Naive thymus-derived CD8-positive, alpha-beta T cell (primary cell): ENCODE results near the gene KIF21A. TPM values are rescaled to one million over a fixed set of nuclear protein-coding genes. Genes with fewer than 3 reads are reported as not detected.
"Not testable (repeated sequence)": the region's sequence is repeated elsewhere in the genome, so short reads cannot be mapped to it uniquely, and the experiment has no call there.

Source experiments
- ATAC-seq, 2 donors: fragments of 150-1000 bp; cut with Tn5 transposase in 1 of 2; sonication (Bioruptor Pico), chemical (Tn5 transposase) in 1 of 2; 1 replicate in 1 of 2; 2 replicates in 1 of 2; pipeline ENCODE4 v1.10.0; 2021; ENCODE audit warnings: mild to moderate bottlenecking in 2 of 2, moderate library complexity in 2 of 2
- POLR2A ChIA-PET: fragments of 350-600 bp; sonication (Branson Sonifier 250); formaldehyde crosslinking; loops from one replicate; lab custom pipeline; 2021; ENCODE audit warnings: antibody characterized with exemption; lab: Charles Lee
- DNase-seq, 10 donors: peaks; one replicate each; pipeline versions ENCODE4 v3.0.0 to v3.0.0-alpha.2; 2020 to 2022
- H3K27ac Mint-ChIP-seq, 10 donors: one replicate each; pipeline ENCODE4 v1.8.0; 2020 to 2022; ENCODE audit warnings: mild to moderate bottlenecking in 10 of 10, mixed read lengths in 10 of 10, moderate library complexity in 4 of 10, inconsistent platforms in 1 of 10
- H3K27me3 Mint-ChIP-seq, 5 donors: one replicate each; pipeline ENCODE4 v1.8.0; 2021 to 2022; ENCODE audit warnings: mixed read lengths in 5 of 5
- H3K36me3 Mint-ChIP-seq, 3 donors: one replicate each; pipeline ENCODE4 v1.8.0; 2020 to 2022; ENCODE audit warnings: mixed read lengths in 3 of 3, mild to moderate bottlenecking in 2 of 3, inconsistent platforms in 1 of 3
- H3K4me1 Mint-ChIP-seq, 4 donors: one replicate each; pipeline ENCODE4 v1.8.0; 2021 to 2022; ENCODE audit warnings: mixed read lengths in 4 of 4
- H3K4me3 Mint-ChIP-seq, 10 donors: one replicate each; pipeline ENCODE4 v1.8.0; 2020 to 2022; ENCODE audit warnings: mild to moderate bottlenecking in 10 of 10, mixed read lengths in 10 of 10, moderate library complexity in 6 of 10, inconsistent platforms in 1 of 10
- H3K9me3 Mint-ChIP-seq, 9 donors: one replicate each; pipeline ENCODE4 v1.8.0; 2020 to 2022; ENCODE audit warnings: mixed read lengths in 9 of 9, mild to moderate bottlenecking in 3 of 9, inconsistent platforms in 1 of 9, moderate library complexity in 1 of 9
- polyA plus RNA-seq, 3 donors: library from polyadenylated mRNA; unstranded; fragments of 300-500 nt; fragmentation: Illumina TruSeq; gene quantifications; one replicate each; pipeline ENCODE4 v1.2.3, GENCODE V29; 2021
- total RNA-seq, 8 experiments: library from RNA in 2 of 8; stranded (reverse) in 2 of 8; gene quantifications; one replicate each; pipeline ENCODE4 v1.2.3 and lab custom pipeline; 2021 to 2026

KIF21A gene
- total and polyA plus RNA-seq, 5 experiments from 2014 or later, result 2.8 to 12.1 (median 7.7) TPM

GRCh38 chr12:39319180-39319579 lies 123.7 kb downstream of the KIF21A start:
- Mint-ChIP-seq H3K27ac (no peak overlapping the region), H3K9me3 (no peaks in the 10 kb centered on the region), H3K27me3 (no peaks in the 10 kb centered on the region), H3K4me3 (no peak overlapping the region), H3K4me1 (no peaks in the 10 kb centered on the region), H3K36me3 (peaks cover 0 to 16% (median 7%) of the 10 kb centered on the region in 3 donors)
- ATAC-seq (no peak), DNase-seq (no peak)
- POLR2A ChIA-PET, result no interaction called here

DNA sequence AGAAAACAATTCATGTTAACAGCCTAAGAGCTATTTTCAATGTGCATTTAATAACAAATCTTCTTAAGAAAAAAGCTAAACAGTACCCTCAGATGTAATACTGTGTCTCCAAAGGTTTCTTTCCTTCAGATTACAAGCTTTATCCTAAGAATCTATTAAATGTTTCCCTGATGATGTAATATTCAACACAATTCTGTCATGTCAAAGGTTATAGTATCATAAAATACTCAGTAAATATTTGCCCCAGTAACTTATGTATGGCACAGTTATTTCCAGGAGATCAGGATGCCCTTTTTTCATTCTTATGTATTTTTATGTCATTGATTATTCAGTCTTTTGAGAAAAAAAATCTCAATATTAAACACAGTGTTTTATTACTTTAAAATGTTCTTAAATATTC lies 128.4 kb downstream of the KIF21A start:
- peaks cover 6 to 32% (median 11%) of the 10 kb centered on the region in 3 donors for H3K36me3 Mint-ChIP-seq
- H3K4me3 Mint-ChIP-seq, result no peak overlapping the region
- H3K4me1 Mint-ChIP-seq, result no peaks in the 10 kb centered on the region
- H3K27me3 Mint-ChIP-seq, result no peaks in the 10 kb centered on the region
- no peaks in the 10 kb centered on the region for H3K9me3 Mint-ChIP-seq
- POLR2A ChIA-PET, result no interaction called here
- no peak overlapping the region for H3K27ac Mint-ChIP-seq
- ATAC-seq (no peak), DNase-seq (no peak)

GRCh38 chr12:39309516-39309915 lies 133.4 kb downstream of the KIF21A start:
- ATAC-seq (no peak), DNase-seq (no peak)
- POLR2A ChIA-PET, result no interaction called here
- H3K27me3 Mint-ChIP-seq, result no peaks in the 10 kb centered on the region
- no peaks in the 10 kb centered on the region for H3K4me1 Mint-ChIP-seq
- no peaks in the 10 kb centered on the region for H3K9me3 Mint-ChIP-seq
- H3K4me3 Mint-ChIP-seq, result no peak overlapping the region
- no peak overlapping the region for H3K27ac Mint-ChIP-seq
- H3K36me3 Mint-ChIP-seq, result peaks cover 8 to 48% (median 23%) of the 10 kb centered on the region in 3 donors

DNA sequence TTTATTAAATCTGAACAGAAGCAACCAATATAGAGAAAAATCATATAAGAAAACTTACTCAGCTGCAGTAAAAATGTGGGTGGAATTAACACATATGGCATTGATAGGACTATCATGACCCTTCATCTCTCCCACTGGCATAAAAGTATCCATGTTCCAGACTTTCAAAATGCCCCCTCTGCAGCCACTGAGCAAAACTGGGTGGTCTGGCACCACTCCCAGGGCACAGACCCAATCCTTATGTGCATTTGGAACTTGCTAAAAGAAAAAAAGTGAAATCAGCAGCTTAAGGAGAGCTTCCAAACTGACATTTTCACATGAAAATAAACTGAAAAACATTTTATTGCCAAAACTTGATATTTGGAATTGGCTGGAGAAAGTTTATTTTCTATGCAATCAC lies 141.5 kb downstream of the KIF21A start:
- Mint-ChIP-seq H3K36me3 (peaks cover 24 to 50% (median 47%) of the 10 kb centered on the region in 3 donors), H3K27me3 (no peaks in the 10 kb centered on the region), H3K9me3 (peaks cover 0 to 6% (median 0%) of the 10 kb centered on the region in 9 donors), H3K4me3 (no peak overlapping the region), H3K4me1 (peaks cover 0 to 2% (median 0%) of the 10 kb centered on the region in 4 donors), H3K27ac (no peak overlapping the region)
- ATAC-seq, result no peak
- DNase-seq, result no peak
- POLR2A ChIA-PET, result no interaction called here

- no peaks in the 10 kb centered on the region for H3K27me3 Mint-ChIP-seq
- ATAC-seq (no peak), DNase-seq (no peak)
- H3K27ac Mint-ChIP-seq, result no peak overlapping the region
- peaks cover 0 to 6% (median 0%) of the 10 kb centered on the region in 9 donors for H3K9me3 Mint-ChIP-seq
- peaks cover 25 to 49% (median 45%) of the 10 kb centered on the region in 3 donors for H3K36me3 Mint-ChIP-seq
- no peak overlapping the region for H3K4me3 Mint-ChIP-seq
- POLR2A ChIA-PET, result no interaction called here
- peaks cover 0 to 2% (median 0%) of the 10 kb centered on the region in 4 donors for H3K4me1 Mint-ChIP-seq
These were observed 142.1 kb downstream of the KIF21A start for GRCh38 chr12:39300799-39301198.

DNA sequence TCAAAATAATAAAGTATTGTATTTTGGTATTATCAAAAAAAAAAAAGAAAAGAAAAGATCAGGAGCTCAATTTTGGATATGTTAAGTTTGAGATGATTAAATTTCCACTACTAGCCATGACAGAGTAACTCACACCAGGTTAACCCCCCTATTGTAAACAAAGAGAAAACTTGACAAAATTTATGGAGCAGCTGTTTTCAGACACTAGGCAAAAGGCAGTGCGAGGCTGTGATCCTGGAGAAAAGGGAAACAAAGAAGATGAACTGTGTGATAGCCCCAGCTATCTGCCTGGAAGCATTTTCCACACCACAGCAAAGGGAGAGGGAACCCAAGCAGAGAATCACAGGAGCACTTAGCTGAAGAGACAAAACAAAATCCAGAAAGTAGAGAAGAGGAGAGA lies 145.0 kb downstream of the KIF21A start:
- H3K27ac Mint-ChIP-seq, result no peak overlapping the region
- H3K4me1 Mint-ChIP-seq, result peaks cover 0 to 2% (median 0%) of the 10 kb centered on the region in 4 donors
- H3K27me3 Mint-ChIP-seq, result no peaks in the 10 kb centered on the region
- H3K9me3 Mint-ChIP-seq, result peaks cover 0 to 4% (median 0%) of the 10 kb centered on the region in 9 donors
- no peak for ATAC-seq
- H3K36me3 Mint-ChIP-seq, result peaks cover 16 to 35% (median 34%) of the 10 kb centered on the region in 3 donors
- no peak for DNase-seq
- POLR2A ChIA-PET, result no interaction called here
- no peak overlapping the region for H3K4me3 Mint-ChIP-seq

DNA sequence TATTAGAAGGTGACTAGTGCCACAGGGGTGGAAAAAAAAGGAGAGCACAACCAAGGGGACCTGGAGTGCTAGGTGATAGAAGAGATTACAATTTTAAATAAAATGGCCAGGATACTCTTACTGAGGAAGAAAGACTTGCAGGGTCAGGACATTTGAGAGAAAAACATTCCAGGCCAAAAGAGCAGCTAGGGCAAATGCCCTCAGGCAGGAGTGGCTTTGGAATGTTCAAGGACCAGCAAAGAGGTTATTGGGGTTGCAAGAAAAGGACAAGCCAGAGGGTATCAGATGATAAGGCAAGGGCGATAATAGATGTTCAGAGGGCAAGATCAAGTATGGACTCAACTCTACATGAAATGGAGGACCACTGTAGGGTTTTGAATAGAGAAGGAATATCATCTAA lies 146.4 kb downstream of the KIF21A start:
- ATAC-seq, result no peak
- POLR2A ChIA-PET, result no interaction called here
- H3K9me3 Mint-ChIP-seq, result peaks cover 0 to 4% (median 0%) of the 10 kb centered on the region in 9 donors
- no peaks in the 10 kb centered on the region for H3K27me3 Mint-ChIP-seq
- no peak overlapping the region for H3K4me3 Mint-ChIP-seq
- peaks cover 0 to 2% (median 0%) of the 10 kb centered on the region in 4 donors for H3K4me1 Mint-ChIP-seq
- DNase-seq, result no peak
- H3K36me3 Mint-ChIP-seq, result peaks cover 16 to 25% (median 25%) of the 10 kb centered on the region in 3 donors
- H3K27ac Mint-ChIP-seq, result no peak overlapping the region

GRCh38 chr12:39295593-39295992 lies 147.3 kb downstream of the KIF21A start:
- POLR2A ChIA-PET, H3K27me3 Mint-ChIP-seq, H3K4me3 Mint-ChIP-seq, ATAC-seq, H3K9me3 Mint-ChIP-seq, H3K4me1 Mint-ChIP-seq, H3K27ac Mint-ChIP-seq, DNase-seq: not testable (repeated sequence)
- H3K36me3 Mint-ChIP-seq, result peaks cover 16 to 25% (median 19%) of the 10 kb centered on the region in 3 donors

- no peak overlapping the region for H3K27ac Mint-ChIP-seq
- H3K9me3 Mint-ChIP-seq, result peaks cover 0 to 4% (median 0%) of the 10 kb centered on the region in 9 donors
- peaks cover 0 to 2% (median 0%) of the 10 kb centered on the region in 4 donors for H3K4me1 Mint-ChIP-seq
- no peaks in the 10 kb centered on the region for H3K27me3 Mint-ChIP-seq
- no peak for DNase-seq
- H3K4me3 Mint-ChIP-seq, result no peak overlapping the region
- POLR2A ChIA-PET, result no interaction called here
- peaks cover 15 to 23% (median 16%) of the 10 kb centered on the region in 3 donors for H3K36me3 Mint-ChIP-seq
- no peak for ATAC-seq
These were observed 148.2 kb downstream of the KIF21A start for GRCh38 chr12:39294715-39295114.

GRCh38 chr12:39292125-39292630 lies 150.7 kb downstream of the KIF21A start:
- Mint-ChIP-seq H3K27me3 (peaks cover 0 to 8% (median 3%) of the 10 kb centered on the region in 5 donors), H3K27ac (no peak overlapping the region), H3K9me3 (peaks cover 0 to 4% (median 0%) of the 10 kb centered on the region in 9 donors), H3K4me1 (peaks cover 0 to 2% (median 0%) of the 10 kb centered on the region in 4 donors), H3K4me3 (no peak overlapping the region), H3K36me3 (peaks cover 7 to 13% (median 10%) of the 10 kb centered on the region in 3 donors)
- DNase-seq (no peak), ATAC-seq (no peak)
- POLR2A ChIA-PET, result no interaction called here

GRCh38 chr12:39287817-39288216 lies 155.1 kb downstream of the KIF21A start:
- Mint-ChIP-seq H3K4me1 (no peaks in the 10 kb centered on the region), H3K36me3 (no peaks in the 10 kb centered on the region), H3K27ac (no peak overlapping the region), H3K4me3 (no peak overlapping the region), H3K27me3 (peaks cover 6 to 15% (median 7%) of the 10 kb centered on the region in 5 donors), H3K9me3 (no peaks in the 10 kb centered on the region)
- POLR2A ChIA-PET, result no interaction called here
- no peak for DNase-seq
- no peak for ATAC-seq

- H3K4me1 Mint-ChIP-seq, result no peaks in the 10 kb centered on the region
- POLR2A ChIA-PET, result no interaction called here
- DNase-seq, result no peak
- ATAC-seq, result no peak
- H3K4me3 Mint-ChIP-seq, result no peak overlapping the region
- no peak overlapping the region for H3K27ac Mint-ChIP-seq
- H3K36me3 Mint-ChIP-seq, result no peaks in the 10 kb centered on the region
- H3K9me3 Mint-ChIP-seq, result no peaks in the 10 kb centered on the region
- peaks cover 6 to 15% (median 7%) of the 10 kb centered on the region in 5 donors for H3K27me3 Mint-ChIP-seq
These were observed 155.5 kb downstream of the KIF21A start for GRCh38 chr12:39287409-39287808.

DNA sequence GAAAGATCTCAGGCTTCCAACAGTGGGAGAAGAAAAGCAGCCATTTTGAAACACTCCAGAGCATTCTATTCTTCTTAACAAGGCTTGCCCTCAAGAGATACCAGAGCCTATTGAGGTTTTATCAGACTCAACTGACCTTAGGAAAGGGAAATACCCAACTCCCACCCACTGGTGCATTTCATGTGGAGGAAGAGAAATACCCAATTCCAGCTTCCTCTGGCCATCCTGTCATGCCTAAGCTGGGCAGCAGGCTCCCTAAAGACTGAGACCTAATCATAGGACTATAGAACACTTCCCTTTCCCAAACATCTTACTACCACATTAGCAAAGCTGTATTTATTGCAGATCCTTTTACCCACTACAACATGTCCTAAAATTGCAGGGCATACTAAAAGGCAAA lies 164.5 kb downstream of the KIF21A start:
- Mint-ChIP-seq H3K9me3 (no peaks in the 10 kb centered on the region), H3K27me3 (peaks cover 7 to 25% (median 12%) of the 10 kb centered on the region in 5 donors)

GRCh38 chr12:39277416-39277815 lies 165.5 kb downstream of the KIF21A start:
- Mint-ChIP-seq H3K36me3 (no peaks in the 10 kb centered on the region), H3K4me1 (peaks cover 0 to 6% (median 2%) of the 10 kb centered on the region in 4 donors), H3K27ac (no peak overlapping the region), H3K4me3 (no peak overlapping the region), H3K9me3 (no peaks in the 10 kb centered on the region), H3K27me3 (peaks cover 6 to 23% (median 12%) of the 10 kb centered on the region in 5 donors)
- POLR2A ChIA-PET, result no interaction called here
- ATAC-seq (no peak), DNase-seq (no peak)

More for the DNA sequence above, 164.5 kb downstream of the KIF21A start:
- DNase-seq (no peak), ATAC-seq (no peak)
- POLR2A ChIA-PET, result no interaction called here
- Mint-ChIP-seq H3K27ac (no peak overlapping the region), H3K36me3 (no peaks in the 10 kb centered on the region), H3K4me1 (no peaks in the 10 kb centered on the region), H3K4me3 (no peak overlapping the region)
